ENCODE measurements around the gene TMEM255B. TPM values are rescaled to one million over a fixed set of nuclear protein-coding genes. Genes with fewer than 3 reads are reported as not detected.

Gene TMEM255B
- total and polyA plus RNA-seq, 9 of the 15 experiments (the other 6 are each of a cell fraction or from before 2014, with no cell fraction given): 0.01 to 0.75 (median 0.23) TPM

- Histone ChIP-seq H2AFZ (ENCODE audit: low read depth, low read length) (no peak overlapping the region), H3K36me3 (ENCODE audit: control insufficient read depth, insufficient read depth, low read length) (no peaks in the 10 kb centered on the region), H3K4me2 (ENCODE audit: insufficient read depth, low read length) (no peak overlapping the region), H3K4me1 (replicated peaks in 1 of 2; ENCODE audit: control insufficient read depth in 2 of 2, insufficient read depth in 2 of 2, low read length in 2 of 2) (peaks cover 24 to 47% of the 10 kb centered on the region in 2 experiments), H3K79me2 (ENCODE audit: control insufficient read depth, insufficient read depth, low read length) (peaks cover 11% of the 10 kb centered on the region; the same call in 2 of the 3 replicates), H3K4me3 (no peak overlapping the region), H3K27ac (ENCODE audit: extremely low read depth, low read depth, low read length) (no peak overlapping the region), H4K20me1 (replicated peaks; ENCODE audit: control insufficient read depth, insufficient read depth, low read length) (no peaks in the 10 kb centered on the region), H3K27me3 (ENCODE audit: control insufficient read depth in 2 of 2, insufficient read depth in 2 of 2, low read length in 2 of 2) (no peaks in the 10 kb centered on the region), H3K9me3 (replicated peaks; ENCODE audit: control insufficient read depth, insufficient read depth, low read depth, low read length) (no peaks in the 10 kb centered on the region), H3K9ac (ENCODE audit: insufficient read depth in 1 of 2, low read depth in 2 of 2, low read length in 2 of 2) (no peak overlapping the region), H3K9me1 (ENCODE audit: control insufficient read depth, insufficient read depth, low read length) (no peaks in the 10 kb centered on the region)
- CTCF ChIA-PET (ENCODE audit: low intra/inter-chr PET ratio): no interaction called here
- no TSS peak for BruUV-seq (replicated peaks)
- in situ Hi-C loops (cut with MboI) (no loop called here), intact Hi-C loops (cut with micrococcal nuclease) (no loop called here)
- WGBS (ENCODE audit: insufficient coverage, low coverage, missing lambda C conversion rate): 72% methylated on average over 3 of the region's 3 CpGs
- POLR2A ChIA-PET: no interaction called here
- DNase-seq (ENCODE audit: extremely low read depth in 1 of 4, low spot score in 3 of 4) (no peak), FAIRE-seq (no peak), ATAC-seq (no peak)
- TF ChIP-seq ZNF280A (IDR thresholded peaks at IDR 0.05; ENCODE audit: low read depth, partially characterized antibody) (peak; percentile 34), ZNF274 (IDR thresholded peaks at IDR 0.05; ENCODE audit: borderline replicate concordance, low read depth, low read length) (no peak), CLOCK (CRISPR knock-in tag; IDR thresholded peaks at IDR 0.05; ENCODE audit: borderline replicate concordance) (no peak), KDM2B (CRISPR knock-in tag; IDR thresholded peaks at IDR 0.05) (no peak), E2F5 (CRISPR knock-in tag; IDR thresholded peaks at IDR 0.05) (no peak), CHAMP1 (IDR thresholded peaks at IDR 0.05) (no peak), MCM7 (IDR thresholded peaks at IDR 0.05) (no peak), PKNOX1 (IDR thresholded peaks at IDR 0.05) (no peak), ZNF347 (CRISPR knock-in tag; IDR thresholded peaks at IDR 0.05; ENCODE audit: low read depth) (no peak), NRF1 (conservative IDR thresholded peaks at IDR 0.05 in 1 of 2, IDR thresholded peaks at IDR 0.05 in 1 of 2) (no peak), ZNF217 (CRISPR knock-in tag; IDR thresholded peaks at IDR 0.05) (no peak), ZNF140 (CRISPR knock-in tag; IDR thresholded peaks at IDR 0.05) (no peak)
Measured at GRCh38 chr13:113850722-113851479, 91.9 kb downstream of the TMEM255B start.
